Right renal pelvis (tissue), 4 donors: ENCODE results near the gene LARP6. TPM values are rescaled to one million over a fixed set of nuclear protein-coding genes. Genes with fewer than 3 reads are reported as not detected.
"Not testable (repeated sequence)": the region's sequence is repeated elsewhere in the genome, so short reads cannot be mapped to it uniquely, and the experiment has no call there.

ENCODE experiments used
- DNase-seq, 4 donors: peaks; one replicate each; pipeline ENCODE4 v3.0.0-alpha.2; 2013; ENCODE audit warnings: low read depth in 4 of 4, low spot score in 3 of 4, missing footprints in 1 of 4
- polyA plus RNA-seq, 4 donors: library from polyadenylated mRNA; unstranded; fragments of 120-200 nt; gene quantifications; one replicate each; pipeline ENCODE4 v1.2.1, GENCODE V29; 2013; ENCODE audit not compliant: insufficient read length in 4 of 4

The LARP6 gene
- polyA plus RNA-seq, 4 donors: 15.1 to 18.8 (median 17.3) TPM

GRCh38 chr15:70859322-70859908 lies 5.5 kb upstream of the LARP6 start:
- DNase-seq: no peak

- not testable (repeated sequence) for DNase-seq
Observed at GRCh38 chr15:70858614-70859321, 4.8 kb upstream of the LARP6 start.

GRCh38 chr15:70857562-70858285 lies 3.8 kb upstream of the LARP6 start:
- DNase-seq: no peak

GRCh38 chr15:70856884-70857561 lies 3.1 kb upstream of the LARP6 start:
- no peak for DNase-seq

- DNase-seq: no peak
Observed at GRCh38 chr15:70856177-70856883, 2.4 kb upstream of the LARP6 start.

GRCh38 chr15:70855764-70856163 lies 1.8 kb upstream of the LARP6 start:
- DNase-seq: no peak

GRCh38 chr15:70854666-70854976 lies 664 bp upstream of the LARP6 start:
- DNase-seq: no peak

GRCh38 chr15:70853318-70853972 lies 512 bp downstream of the LARP6 start:
- DNase-seq: peak in 2 of 4 donors; percentile 32 to 38

- no peak for DNase-seq
Observed at GRCh38 chr15:70852501-70853317, 1.2 kb downstream of the LARP6 start.

- no peak for DNase-seq
Observed at GRCh38 chr15:70851889-70852288, 2.1 kb downstream of the LARP6 start.

- no peak for DNase-seq
Observed at GRCh38 chr15:70845602-70846360, 8.2 kb downstream of the LARP6 start.

GRCh38 chr15:70837476-70837875 lies 16.5 kb downstream of the LARP6 start:
- DNase-seq: no peak

GRCh38 chr15:70835841-70836240 lies 18.1 kb downstream of the LARP6 start:
- DNase-seq: no peak

- DNase-seq: no peak
Observed at GRCh38 chr15:70835415-70835814, 18.5 kb downstream of the LARP6 start.

- no peak for DNase-seq
Observed at GRCh38 chr15:70834999-70835398, 19.0 kb downstream of the LARP6 start.

- DNase-seq: no peak
Observed at GRCh38 chr15:70833861-70834765, 19.8 kb downstream of the LARP6 start.

- DNase-seq: no peak
Observed at GRCh38 chr15:70833422-70833821, 20.5 kb downstream of the LARP6 start.

- DNase-seq: no peak
Observed at GRCh38 chr15:70832176-70832575, 21.8 kb downstream of the LARP6 start.
